ENCODE data around the gene SMARCAD1.
"Not testable (repeated sequence)": the region's sequence is repeated elsewhere in the genome, so short reads cannot be mapped to it uniquely, and the experiment has no call there.

SMARCAD1 gene

DNA sequence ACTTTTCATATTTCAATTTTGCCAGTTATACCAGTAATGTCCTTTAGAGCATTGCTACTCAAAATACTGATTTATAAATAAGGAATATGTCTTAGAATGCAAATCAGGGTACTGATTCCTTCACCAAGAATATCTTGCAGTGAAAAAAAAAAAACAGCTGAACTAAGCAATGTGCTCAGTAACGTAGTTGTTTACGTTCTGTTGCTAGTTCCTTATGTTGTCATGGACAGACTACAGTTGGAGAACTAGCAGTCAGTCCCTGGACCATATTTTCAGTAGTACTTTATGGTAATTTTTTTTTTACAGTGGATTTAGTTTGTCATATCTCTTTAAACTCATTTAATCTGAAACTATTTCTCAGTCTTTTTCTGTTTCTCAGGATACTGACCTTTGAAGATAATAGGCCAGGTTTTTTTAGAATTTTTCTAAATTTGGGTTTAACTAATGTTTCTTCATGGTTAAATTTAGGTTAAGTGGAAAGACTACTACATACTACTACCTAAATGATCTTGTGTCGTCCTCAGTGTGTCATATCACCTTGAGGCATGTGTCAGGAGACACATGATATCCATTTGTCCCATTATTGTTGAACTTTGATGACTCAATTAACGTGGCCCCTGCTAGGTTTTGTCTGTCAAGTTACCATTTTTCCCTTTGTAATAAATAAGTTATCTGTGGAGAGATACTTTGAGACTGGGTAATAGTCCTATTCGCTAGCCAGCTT is 21.0 kb downstream of the SMARCAD1 start:
- no peak for DNase-seq (ENCODE audit: low spot score)

DNA sequence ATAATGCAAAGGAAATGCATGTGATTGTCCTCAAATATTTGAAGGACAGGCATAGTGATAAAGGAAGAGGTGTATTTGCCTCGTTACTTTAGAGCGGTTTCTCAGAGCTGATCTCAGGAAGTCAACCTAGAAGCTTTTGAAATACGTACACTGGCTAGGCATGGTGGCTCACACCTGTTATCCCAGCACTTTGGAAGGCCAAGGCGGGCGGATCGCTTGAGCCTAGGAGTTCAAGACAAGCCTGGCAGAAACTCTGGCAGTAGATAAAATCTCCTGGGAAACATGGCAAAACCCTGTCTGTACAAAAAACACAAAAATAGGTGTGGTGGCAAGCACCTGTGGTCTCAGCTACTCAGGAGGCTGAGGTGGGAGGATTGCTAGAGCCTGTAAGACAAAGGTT is 24.9 kb downstream of the SMARCAD1 start:
- DNase-seq (ENCODE audit: low spot score), result no peak

DNA sequence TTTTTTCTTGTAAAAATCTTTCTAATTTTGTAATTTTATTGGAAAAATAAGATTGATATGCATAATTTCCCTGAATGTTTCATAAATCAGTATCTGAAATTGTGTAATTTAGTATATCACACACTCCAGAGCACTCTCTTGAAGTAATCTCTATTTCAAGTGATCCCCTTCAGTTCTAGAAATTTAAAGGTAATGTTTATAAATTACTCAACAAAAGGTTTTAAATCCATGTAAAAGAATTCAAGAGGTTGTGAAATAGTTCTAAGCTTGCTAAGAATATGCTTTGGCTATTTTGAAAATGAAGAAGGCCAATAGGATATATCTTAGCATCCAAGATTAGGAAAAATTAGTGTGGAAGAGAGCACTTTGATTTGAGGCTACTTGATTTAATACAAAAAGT is 28.2 kb downstream of the SMARCAD1 start:
- DNase-seq (ENCODE audit: low spot score), result no peak

DNA sequence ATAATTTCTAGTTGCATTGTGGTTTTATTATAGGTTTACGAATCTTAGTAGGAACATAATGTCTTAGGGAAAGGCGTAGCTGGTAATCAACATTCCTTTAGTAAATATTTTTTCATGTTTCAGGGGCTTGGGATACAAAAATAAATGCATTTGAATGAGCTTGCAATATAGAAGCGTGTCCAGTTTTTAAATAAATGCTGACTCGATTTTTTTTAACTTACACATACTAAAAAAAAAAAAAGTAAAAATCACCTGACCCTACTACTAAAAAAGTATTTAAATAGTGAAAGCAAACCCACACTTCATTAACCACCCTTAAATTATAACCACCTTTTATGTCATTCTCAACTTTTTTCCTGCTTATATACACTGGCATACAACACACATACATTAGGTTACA is 29.6 kb downstream of the SMARCAD1 start:
- DNase-seq (ENCODE audit: low spot score), result no peak

DNA sequence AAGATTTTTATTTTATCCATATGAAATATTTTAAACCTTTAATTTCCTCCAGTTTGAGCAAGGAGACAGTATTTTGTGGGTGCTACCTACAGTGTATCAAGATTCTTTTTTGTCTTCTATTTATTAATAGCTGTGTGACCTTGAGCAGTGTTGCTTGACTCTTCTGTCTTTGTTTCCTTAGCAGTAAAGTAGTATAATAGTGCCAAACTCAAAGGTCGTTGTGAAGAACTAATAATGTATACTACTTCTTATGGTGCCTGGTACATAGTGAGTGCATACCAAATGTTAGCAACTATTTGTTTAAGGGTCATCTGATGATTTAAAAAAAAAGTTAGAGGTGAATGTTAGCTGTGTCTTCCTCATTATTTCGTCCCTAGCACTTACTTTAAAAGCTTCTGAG is 30.5 kb downstream of the SMARCAD1 start:
- DNase-seq (ENCODE audit: low spot score), result no peak

DNA sequence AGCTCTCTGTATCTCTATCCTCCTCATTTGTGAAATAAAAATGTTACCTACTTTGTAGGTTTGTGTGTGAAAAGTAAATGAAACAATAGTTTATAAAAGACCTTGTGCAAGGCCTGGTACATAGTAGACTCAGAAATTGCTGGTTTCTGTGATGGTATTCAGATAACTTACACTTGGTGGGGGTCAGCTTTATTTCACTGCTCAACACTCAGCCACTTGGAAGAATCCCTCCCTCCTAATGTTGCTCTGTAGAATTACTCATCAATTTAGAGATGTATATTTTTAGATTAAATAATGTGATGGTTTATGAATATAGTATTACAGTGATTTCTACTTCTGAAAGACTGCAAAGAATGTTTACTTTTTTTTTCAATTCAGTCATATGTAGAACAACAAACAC is 32.7 kb downstream of the SMARCAD1 start:
- no peak for DNase-seq (ENCODE audit: low spot score)

DNA sequence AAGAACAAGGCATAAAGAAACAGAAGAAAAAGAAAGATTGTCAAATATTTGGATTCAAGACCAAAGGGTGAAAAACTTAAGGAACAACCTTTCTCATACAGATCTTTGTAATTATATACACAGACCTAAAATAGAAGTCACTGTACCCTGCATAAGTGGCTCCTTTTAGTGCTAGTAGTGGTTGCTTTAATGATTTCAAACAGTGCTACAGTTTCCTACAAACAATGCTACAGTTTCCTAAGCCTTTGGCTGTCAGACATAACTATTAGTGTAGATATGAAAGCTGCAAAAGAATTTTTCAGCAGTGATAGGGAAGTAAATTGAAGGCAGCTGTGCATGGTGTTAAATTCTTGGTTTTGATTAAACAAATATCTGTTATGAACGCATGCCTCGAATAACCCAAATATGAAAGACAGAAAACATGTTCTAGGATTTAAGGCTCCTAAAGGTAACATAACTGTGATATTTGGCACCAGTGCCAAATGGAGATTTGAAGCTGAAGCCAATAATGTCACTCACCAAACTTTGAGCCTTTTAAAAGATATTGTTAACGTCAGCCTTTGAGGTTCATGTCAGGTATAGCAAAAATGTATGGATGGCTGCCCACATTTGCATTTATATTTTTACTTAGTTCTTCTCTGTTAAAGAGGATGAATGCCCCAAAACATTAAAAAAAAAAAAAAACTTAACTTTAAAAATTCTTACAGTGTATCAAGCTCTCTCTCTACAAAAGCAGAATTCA is 36.6 kb downstream of the SMARCAD1 start:
- DNase-seq (ENCODE audit: low spot score), result no peak

DNA sequence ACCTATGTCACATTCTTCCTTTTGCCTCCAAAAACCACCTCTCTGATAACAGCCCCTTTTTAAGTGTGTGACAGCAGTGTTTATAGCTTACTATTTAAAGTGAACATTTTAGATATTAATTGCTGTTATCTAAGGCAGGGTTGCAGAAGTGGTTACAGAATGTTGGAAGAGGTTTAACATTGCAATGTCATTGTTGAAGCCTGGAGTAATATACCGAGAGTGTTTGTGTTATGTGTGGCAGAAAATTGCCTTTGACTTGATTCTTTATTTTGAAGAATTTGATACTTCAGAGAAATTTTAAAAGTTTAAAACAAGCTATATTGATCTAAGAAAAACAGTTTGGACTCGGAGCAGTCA is 37.1 kb downstream of the SMARCAD1 start:
- no peak for DNase-seq (ENCODE audit: low spot score)

DNA sequence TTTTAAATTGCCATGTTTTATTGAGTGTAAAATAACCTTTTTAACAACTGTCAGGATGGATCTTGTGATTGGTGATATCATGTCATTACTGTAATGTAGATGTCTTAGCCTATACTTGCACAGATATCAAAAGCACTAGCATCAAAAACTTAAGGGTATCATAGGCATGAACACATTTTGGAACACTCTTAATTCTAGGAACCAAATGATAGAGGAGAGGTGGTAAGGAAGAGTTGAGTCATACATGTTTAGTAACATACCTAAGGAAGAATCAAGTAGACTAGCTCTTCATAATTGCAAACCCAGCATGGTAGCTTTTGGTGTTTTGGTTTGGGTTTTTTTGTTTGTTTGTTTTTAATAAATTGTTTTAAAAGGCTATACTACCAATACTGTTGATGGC is 43.4 kb downstream of the SMARCAD1 start:
- DNase-seq (ENCODE audit: low spot score), result no peak

DNA sequence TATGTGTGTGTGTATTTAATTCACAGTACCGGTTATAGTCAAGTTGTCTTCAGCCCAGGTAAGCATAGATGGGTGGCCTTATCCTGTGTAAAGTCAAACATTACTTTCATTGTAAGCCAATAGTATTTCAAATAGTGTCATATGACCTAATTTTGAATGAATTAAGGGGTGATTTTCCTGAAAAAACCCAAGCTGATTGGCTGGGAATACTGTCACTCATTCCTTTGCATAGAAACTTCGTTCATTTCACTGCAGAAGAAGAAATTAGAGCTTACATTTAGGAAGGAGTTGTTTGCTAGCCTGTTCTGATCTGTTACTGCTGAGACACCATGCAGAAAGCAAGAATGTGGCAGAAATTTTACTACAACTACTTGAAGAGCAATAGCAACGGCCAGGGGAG is 45.4 kb downstream of the SMARCAD1 start:
- no peak for DNase-seq (ENCODE audit: low spot score)

DNA sequence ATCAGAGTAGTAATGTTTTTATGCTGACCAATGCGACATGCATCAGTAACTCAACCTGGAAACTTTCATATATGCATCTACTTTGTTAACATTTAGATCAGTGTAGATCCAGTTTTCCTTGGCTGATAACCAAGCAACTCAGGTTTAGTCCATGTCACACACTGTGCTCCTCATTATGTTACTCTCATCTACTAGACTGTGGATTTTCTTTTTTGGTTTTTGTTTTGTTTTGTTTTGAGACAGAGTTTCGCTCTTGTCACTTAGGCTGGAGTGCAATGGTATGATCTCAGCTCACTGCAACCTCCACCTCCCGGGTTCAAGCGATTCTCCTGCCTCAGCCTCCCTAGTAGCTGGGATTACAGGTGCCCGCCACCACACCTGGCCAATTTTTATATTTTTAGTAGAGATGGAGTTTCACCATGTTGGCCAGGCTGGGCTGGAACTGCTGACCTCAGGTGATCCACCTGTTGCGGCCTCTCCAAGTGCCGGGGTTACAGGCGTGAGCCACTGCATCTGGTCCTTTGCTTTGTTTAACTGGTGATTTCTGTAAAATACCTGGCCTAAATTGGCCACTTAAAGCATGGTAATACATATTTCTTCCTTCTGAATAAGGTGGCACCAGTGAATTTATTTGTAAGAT is 48.6 kb downstream of the SMARCAD1 start:
- DNase-seq (ENCODE audit: low spot score), result no peak

DNA sequence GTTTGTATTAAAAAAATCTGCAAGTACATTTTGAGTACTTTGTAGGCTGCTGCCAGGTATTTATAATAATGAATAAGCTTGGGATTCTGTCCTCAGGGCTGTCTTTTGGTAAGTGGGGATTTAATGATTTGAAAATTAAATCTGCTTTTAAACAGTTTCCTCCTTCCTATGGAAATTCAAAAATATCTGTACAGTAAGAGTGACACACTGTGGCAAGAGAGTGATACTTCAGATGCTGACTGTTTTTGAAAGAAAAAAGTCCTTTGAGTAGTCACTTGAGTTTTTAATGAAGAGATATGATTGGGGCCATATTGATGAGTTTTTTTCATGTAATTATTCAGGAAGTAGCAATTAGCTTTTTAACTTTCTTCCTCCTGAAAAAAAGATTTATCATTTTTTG is 49.2 kb downstream of the SMARCAD1 start:
- no peak for DNase-seq (ENCODE audit: low spot score)

DNA sequence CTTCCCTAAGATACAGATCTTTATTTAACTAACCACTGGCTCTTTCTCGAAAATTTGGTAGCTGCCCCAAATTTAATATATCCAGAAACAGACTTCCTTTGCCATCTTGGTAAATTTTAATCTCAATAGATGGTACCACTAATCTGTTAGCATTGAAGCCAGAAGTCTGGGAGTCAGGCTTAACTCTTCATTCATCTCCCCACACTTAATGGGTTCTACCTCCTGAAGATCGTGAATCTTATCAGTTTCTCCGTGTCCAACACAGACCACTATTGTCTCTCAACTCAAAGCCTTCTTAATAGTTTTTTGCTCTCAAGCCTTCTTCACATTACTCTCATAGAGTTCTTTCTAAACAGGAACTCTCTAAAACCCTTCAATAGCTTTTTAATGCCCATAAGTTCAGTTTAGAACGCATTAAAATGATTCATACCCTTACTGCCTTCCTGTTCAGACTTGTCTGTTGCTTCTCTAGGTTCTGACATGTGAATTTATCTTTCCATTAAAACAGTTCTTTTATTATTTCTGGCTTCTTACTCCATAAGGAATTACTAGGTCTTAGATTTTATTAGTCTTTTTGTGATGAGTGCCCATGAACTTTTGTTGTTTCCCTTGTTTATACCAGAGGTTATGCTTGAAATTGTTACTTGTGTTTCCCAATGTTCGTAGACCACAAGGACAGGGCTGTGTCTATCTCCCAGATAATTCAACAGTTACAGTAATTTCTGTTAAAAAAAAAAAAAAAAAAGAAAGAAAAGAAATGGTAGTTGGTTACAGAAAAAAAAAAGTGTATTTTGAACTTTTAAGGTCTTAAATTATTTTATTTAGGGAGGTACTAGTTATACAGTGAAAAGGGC is 54.7 kb downstream of the SMARCAD1 start:
- DNase-seq (ENCODE audit: low spot score), result no peak

DNA sequence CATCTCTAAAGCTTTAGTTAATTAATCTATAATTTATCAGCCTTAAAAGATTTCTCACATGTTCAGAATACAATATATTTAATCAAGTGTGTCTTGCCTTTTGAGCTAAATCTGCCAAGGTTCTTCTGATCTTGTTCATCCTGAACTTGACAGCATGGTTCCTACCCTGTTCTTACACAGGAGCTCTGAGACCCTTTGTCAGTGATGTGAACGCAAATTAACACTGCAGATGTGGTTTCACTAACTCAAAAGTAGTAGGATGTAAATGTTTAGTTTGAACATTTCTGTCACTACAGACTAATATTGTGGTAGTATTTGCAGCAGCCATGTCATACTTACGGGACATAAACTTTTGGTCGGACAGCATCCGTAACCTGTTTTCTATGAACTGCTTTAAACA is 59.4 kb downstream of the SMARCAD1 start:
- no peak for DNase-seq (ENCODE audit: low spot score)

DNA sequence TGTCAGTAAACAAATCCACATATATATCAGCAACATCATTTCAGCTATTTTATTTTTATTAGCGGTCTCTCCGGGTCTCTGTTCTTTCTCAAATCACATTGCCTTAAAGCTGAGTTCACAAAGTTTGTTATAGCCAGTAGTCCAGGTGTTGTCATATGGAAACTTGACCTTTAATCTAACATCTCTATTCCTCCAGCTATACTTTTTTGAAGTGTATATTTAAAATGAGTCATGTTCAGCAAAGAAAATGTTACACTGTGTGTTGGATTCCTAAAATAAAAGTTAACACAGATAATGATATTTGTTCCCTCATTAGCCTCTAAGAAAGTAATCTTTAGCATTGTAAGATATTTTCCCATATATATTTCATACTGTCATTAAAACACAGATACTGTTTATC is 63.6 kb downstream of the SMARCAD1 start:
- no peak for DNase-seq (ENCODE audit: low spot score)

DNA sequence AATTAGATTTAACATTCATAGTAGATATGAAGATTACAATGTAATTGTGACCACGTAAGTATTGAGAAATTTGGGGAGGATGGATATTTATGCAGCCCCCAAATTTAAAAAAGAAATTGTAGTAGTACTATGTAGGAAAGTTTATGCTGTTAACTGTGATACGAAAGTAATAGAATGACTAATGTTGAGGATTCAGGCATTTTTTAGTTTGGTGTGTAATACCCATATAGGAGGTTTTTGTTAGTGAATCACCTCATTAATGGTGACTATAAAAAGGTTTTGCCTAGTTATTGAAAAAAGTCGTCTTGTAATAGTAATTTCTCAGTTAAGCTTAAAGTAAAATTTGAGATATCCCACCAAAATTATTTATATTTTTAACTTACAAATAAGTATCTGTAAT is 67.2 kb downstream of the SMARCAD1 start:
- DNase-seq (ENCODE audit: low spot score), result no peak

DNA sequence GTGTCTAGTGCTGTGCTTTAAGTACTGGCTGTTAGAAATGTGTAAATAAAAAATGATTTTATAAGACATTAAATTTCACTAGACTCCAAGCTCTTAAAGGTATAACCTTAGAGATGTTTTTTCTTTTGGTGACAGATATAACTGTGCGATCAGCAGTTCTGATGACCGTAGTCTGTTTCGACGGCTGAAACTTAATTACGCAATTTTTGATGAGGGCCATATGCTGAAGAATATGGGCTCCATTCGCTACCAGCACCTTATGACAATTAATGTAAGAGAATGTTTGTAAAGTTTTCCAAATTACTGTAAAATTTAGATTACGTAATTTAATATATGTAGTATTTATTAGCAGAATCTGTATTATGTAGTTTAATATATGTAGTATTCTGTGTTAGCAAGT is 68.5 kb downstream of the SMARCAD1 start:
- DNase-seq (ENCODE audit: low spot score), result no peak

DNA sequence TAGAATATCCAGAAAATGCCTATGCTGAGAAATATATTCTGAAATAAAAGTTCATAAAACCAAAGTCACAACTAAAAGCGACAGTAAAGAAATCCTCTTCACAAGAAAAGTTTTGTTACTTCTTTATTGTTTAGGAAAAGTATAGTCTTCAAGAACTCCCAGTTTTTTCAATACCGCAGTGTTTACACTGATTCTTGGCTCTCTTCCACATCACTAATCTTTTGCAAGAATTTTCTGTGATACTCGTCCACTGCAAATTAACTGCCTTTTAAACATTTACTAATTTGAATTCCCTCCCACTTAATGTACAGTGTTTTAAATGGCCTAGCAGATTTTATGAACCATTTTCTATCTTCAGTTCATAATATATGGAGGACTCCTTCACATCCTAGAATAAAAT is 69.9 kb downstream of the SMARCAD1 start:
- DNase-seq (ENCODE audit: low spot score), result no peak

DNA sequence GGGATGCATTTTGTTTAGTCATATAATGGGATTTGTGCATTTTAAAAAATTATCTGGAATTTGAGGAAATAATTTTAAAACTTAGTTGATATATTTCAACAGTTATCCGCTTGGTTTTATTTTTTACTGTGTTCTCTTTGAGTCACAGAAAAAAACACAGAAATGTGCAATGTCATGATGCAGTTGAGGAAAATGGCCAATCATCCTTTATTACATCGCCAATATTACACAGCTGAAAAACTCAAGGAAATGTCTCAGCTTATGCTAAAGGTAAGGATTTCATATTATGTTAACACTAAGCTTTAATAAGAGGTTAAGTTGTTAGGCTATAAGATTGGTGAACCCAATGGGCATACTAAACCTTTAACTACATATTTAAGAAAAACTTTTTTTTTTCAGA is 71.1 kb downstream of the SMARCAD1 start:
- DNase-seq (ENCODE audit: low spot score), result no peak

DNA sequence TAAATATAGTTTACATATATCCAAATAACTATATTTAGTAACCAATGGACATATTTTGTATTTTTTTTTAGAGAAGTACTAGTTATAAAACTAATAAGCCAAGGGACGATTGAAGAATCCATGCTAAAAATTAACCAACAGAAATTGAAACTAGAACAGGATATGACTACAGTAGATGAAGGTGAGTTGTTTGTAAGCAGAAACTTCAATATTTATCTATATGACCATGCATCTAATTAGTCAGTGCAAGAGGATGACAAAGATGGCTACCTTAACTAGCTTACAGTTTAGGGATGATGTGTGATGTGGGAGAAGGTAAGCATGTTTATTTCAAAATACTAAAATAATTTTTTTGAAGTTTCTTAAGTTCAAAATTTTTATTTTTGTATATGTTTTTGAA is 77.2 kb downstream of the SMARCAD1 start:
- no peak for DNase-seq (ENCODE audit: low spot score)

DNA sequence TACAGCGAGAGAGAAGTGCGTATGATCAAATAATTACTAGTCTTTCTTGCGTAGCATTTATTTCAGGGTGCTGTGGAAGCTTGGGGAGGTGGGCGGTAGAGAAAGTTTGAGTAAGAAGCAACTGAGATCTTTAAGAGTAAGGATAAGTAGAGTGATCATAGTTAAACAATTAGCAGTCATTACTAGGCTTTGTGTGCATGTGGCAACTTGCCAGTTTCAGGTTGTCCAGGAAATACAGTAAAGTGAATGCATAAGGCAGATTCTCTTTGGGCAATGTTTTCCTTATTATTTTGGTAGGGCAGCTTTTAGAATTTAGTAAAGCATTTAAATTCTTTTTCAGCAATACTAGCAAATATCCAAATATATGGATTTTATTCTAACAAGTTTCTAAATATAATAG is 78.0 kb downstream of the SMARCAD1 start:
- DNase-seq (ENCODE audit: low spot score), result no peak

DNA sequence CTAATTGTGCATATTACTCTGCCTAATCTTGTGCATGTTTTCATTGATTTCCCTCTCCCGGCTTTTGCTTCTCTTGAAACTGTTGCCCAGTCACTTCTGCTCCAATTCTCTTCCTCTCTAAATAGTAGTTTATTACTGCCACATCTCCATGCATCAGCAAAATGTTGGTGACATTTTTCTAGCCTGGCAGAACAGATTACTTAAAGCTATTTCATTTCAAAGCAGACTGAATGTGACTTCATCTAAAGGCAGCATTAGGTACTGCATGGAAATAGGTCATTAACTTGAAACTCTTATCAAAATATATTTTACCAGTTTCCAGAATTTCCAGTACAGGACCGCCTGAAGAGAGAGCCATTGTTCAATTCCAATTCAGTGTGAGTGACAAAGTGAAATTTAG is 82.6 kb downstream of the SMARCAD1 start:
- no peak for DNase-seq (ENCODE audit: low spot score)

DNA sequence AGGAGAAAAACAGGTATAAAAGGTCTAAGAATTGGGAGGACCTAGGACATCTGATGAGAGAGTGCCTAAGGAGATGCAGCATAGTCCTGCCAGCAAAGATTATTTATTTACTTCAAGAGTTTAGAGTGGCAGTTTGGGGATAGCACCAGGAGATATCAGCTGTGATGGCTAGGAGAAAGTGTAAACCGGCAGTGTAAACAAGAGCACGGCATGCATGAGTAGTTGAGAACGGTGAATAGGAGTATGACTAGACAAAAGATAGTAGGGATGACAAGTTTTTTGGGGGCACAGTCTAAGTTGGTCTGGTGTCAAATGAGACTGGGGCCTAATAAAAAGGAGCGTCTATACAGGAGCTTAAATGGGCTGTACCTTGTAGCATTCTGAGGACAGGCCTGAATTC is 86.3 kb downstream of the SMARCAD1 start:
- not testable (repeated sequence) for DNase-seq (ENCODE audit: low spot score)
